Epithelial cell of proximal tubule (primary cell): ENCODE measurements around the gene TMTC1. TPM values are rescaled to one million over a fixed set of nuclear protein-coding genes. Genes with fewer than 3 reads are reported as not detected.

Experiments
- DNase-seq: peaks from one replicate; pipeline ENCODE4 v3.0.0-alpha.2; 2011; ENCODE audit warnings: low read depth
- H3K4me3 ChIP-seq: 2 replicates; pipeline ENCODE4 v1.5.1; 2011; ENCODE audit warnings: low read depth, mild to moderate bottlenecking, low read length
- CTCF ChIP-seq: conservative IDR thresholded peaks from 2 replicates; pipeline ENCODE4 v1.5.1; 2012; ENCODE audit warnings: low read depth, mild to moderate bottlenecking, low read length
- total RNA-seq: library from RNA; depleted of rRNA; stranded (reverse); fragments of >200 nt; gene quantifications from 2 replicates; pipeline ENCODE4 v1.2.3, GENCODE V29; 2015

TMTC1 gene
- total RNA-seq, 1 donor from 2014 or later = 0.40 TPM

- no peak overlapping the region for H3K4me3 ChIP-seq
- DNase-seq = no peak
- no peak for TF ChIP-seq CTCF
These were observed 161.5 kb downstream of the TMTC1 start for GRCh38 chr12:29622251-29622650.

DNA sequence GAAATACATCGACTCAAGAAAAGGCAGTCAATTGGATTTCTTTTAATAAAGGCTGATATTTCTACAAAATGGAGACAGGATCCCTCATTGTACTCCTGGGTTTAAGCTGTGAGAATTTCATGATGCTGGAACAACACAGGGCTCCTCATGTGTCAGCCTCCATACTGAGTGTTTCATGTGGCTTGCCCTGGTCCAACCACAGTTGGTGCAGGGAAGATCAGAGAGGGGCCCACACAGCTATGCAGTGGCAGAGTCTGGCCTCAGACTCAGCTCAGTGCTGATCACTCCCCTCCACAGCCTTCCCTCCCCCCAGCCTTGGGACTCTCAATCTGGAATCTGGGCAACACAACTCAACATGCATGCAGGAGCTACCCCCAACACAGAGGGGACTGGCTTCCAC, 163.7 kb downstream of the TMTC1 start:
- no peak for TF ChIP-seq CTCF
- DNase-seq = no peak
- H3K4me3 ChIP-seq = no peak overlapping the region

DNA sequence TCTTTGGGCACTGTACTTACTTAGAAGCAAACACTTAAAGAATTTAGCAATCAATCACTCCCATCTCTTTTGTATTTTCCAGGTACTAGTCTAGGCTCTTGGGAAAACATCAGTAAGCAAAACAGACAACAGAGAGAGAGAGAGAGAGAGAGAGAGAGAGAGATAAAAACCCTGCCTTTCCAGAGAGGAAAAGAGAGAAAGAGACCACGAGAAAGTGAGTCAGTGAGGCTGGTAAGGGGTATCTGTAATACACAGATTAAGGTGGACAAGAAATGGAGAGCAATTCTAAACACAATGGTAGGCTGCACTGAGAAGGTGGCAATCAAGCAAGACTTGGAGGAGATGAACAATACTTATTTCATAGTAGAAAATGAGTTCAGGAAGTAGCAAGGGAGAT, 166.3 kb downstream of the TMTC1 start:
- H3K4me3 ChIP-seq = no peak overlapping the region
- no peak for DNase-seq
- TF ChIP-seq CTCF = no peak

- DNase-seq = no peak
- TF ChIP-seq CTCF = no peak
- no peak overlapping the region for H3K4me3 ChIP-seq
These were observed 166.9 kb downstream of the TMTC1 start for GRCh38 chr12:29616664-29617406.

DNA sequence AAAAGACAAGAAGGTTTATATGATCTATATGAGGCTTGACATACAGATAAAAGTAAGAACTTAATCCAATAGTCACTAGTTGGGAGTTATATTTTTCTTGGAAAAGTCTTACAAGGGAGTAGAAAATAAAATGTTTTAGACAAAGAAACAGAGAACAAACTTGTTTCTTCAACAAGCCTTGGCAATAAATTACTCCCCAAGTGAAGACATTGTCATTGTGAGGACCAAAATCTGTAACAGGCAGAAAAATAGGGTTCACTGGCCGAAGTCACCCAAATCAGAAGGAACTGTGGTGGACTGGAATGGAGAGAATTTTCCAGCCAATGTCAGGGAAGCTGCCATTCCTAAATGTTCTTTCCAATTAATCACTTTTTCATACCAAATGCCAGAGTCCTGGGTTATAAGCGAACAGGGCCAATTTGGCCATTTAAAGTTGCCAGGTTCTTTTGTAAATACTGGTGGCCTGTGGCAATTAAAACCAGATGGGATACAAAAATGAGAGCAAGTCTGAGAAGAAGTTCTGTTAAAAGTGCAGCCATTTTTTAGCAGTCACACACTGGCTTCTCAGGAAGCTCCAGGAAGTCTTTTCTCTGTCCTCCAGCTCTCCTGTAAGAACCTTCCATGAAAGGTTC, 168.9 kb downstream of the TMTC1 start:
- no peak overlapping the region for H3K4me3 ChIP-seq
- TF ChIP-seq CTCF = no peak
- DNase-seq = no peak

DNA sequence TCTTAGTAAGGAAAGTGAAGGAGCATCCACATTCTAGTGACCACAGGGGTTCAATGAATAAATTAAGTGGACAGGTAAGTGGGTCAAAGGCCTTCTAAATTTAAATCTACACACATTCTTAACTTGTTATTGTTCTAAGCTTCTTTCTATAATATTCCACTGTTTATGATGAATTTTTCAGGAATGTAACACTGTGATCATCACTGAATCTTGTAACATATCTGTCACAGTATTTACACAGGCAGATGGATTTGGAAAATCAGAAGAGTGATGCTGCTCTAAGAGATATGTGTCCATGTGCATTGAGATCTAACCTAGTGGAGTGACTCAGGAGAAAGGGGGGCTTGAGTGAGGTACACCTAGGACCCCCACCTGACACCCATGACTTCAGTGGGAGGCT, 170.8 kb downstream of the TMTC1 start:
- H3K4me3 ChIP-seq = no peak overlapping the region
- no peak for TF ChIP-seq CTCF
- DNase-seq = no peak

GRCh38 chr12:29611906-29612305, 171.8 kb downstream of the TMTC1 start:
- no peak overlapping the region for H3K4me3 ChIP-seq
- no peak for TF ChIP-seq CTCF
- DNase-seq = no peak
